DND-41 (cell line): Measurements from ENCODE around the gene EXOC4.

Source experiments
- ATAC-seq: fragments of 200-7000 bp; cut with Tn5 transposase; 3 replicates; pipeline ENCODE4 v1.9.1; 2021; ENCODE audit warnings: low read depth; ENCODE audit not compliant: insufficient read depth
- DNase-seq: peaks from one replicate; pipeline ENCODE4 v3.0.0-alpha.2; 2020
- H2AFZ ChIP-seq: 2 replicates; pipeline ENCODE4 v1.6.0; 2012; ENCODE audit warnings: low read depth, low read length
- H3K27ac ChIP-seq: 2 replicates; pipeline ENCODE4 v1.5.1; 2012; ENCODE audit warnings: low read length, inconsistent platforms
- H3K27me3 ChIP-seq: fragments of 200-600 bp; sonication (generic); 2 replicates; pipeline ENCODE4 v1.6.0; 2012; ENCODE audit warnings: low read length, mild to moderate bottlenecking, inconsistent platforms; ENCODE audit not compliant: insufficient read depth, poor library complexity
- H3K36me3 ChIP-seq: 2 replicates; pipeline ENCODE4 v1.5.1; 2012; ENCODE audit warnings: low read length, inconsistent platforms; ENCODE audit not compliant: insufficient read depth
- H3K4me1 ChIP-seq: 2 replicates; pipeline ENCODE4 v1.5.1; 2012; ENCODE audit warnings: mild to moderate bottlenecking, low read length; ENCODE audit not compliant: insufficient read depth
- H3K4me2 ChIP-seq: 2 replicates; pipeline ENCODE4 v1.6.0; 2012; ENCODE audit warnings: mild to moderate bottlenecking, moderate library complexity, low read length, inconsistent platforms; ENCODE audit not compliant: insufficient read depth
- H3K4me3 ChIP-seq, 2 experiments: fragments of 200-600 bp in 1 of 2; shearing (Covaris generic) in 1 of 2; 2 replicates each; pipeline ENCODE4 v1.5.1; 2012 to 2016; ENCODE audit warnings: inconsistent platforms in 2 of 2, low read length in 2 of 2, mild to moderate bottlenecking in 2 of 2, low read depth in 1 of 2, moderate library complexity in 1 of 2
- H3K79me2 ChIP-seq: 2 replicates; pipeline ENCODE4 v1.6.0; 2012; ENCODE audit warnings: low read length, inconsistent platforms; ENCODE audit not compliant: insufficient read depth
- H3K9ac ChIP-seq: 2 replicates; pipeline ENCODE4 v1.6.0; 2012; ENCODE audit warnings: low read depth, mild to moderate bottlenecking, inconsistent platforms, low read length, moderate library complexity
- H3K9me3 ChIP-seq: 2 replicates; pipeline ENCODE4 v1.5.1; 2012; ENCODE audit warnings: low read length, moderate library complexity, mild to moderate bottlenecking, inconsistent platforms; ENCODE audit not compliant: insufficient read depth, severe bottlenecking
- H4K20me1 ChIP-seq: 2 replicates; pipeline ENCODE4 v1.6.0; 2012; ENCODE audit warnings: low read length; ENCODE audit not compliant: insufficient read depth
- EZH2 ChIP-seq: IDR thresholded peaks from 3 replicates; pipeline ENCODE4 v1.6.1; 2012; ENCODE audit warnings: borderline replicate concordance, low read depth, mild to moderate bottlenecking, moderate library complexity, low read length, inconsistent platforms; ENCODE audit not compliant: severe bottlenecking
- TF ChIP-seq, protein P1 (sequence below): IDR thresholded peaks from 2 replicates; pipeline ENCODE4 v1.5.1; 2012; ENCODE audit warnings: borderline replicate concordance, low read length, moderate library complexity, mild to moderate bottlenecking; ENCODE audit not compliant: poor library complexity, severe bottlenecking; ENCODE audit errors: extremely low read depth

Gene EXOC4

GRCh38 chr7:133353775-133354174 lies 100.9 kb downstream of the EXOC4 start:
- Histone ChIP-seq H4K20me1 (no peaks in the 10 kb centered on the region), H3K79me2 (peaks cover 14% of the 10 kb centered on the region), H3K9me3 (peaks cover 20% of the 10 kb centered on the region), H3K4me1 (no peaks in the 10 kb centered on the region), H2AFZ (no peak overlapping the region), H3K9ac (no peak overlapping the region), H3K27ac (no peak overlapping the region), H3K4me2 (no peak overlapping the region), H3K4me3 (no peak overlapping the region), H3K27me3 (no peaks in the 10 kb centered on the region), H3K36me3 (peaks cover 10% of the 10 kb centered on the region; the same call in 1 of the 2 replicates)
- ATAC-seq (no peak), DNase-seq (no peak)
- TF ChIP-seq, protein P1, sequence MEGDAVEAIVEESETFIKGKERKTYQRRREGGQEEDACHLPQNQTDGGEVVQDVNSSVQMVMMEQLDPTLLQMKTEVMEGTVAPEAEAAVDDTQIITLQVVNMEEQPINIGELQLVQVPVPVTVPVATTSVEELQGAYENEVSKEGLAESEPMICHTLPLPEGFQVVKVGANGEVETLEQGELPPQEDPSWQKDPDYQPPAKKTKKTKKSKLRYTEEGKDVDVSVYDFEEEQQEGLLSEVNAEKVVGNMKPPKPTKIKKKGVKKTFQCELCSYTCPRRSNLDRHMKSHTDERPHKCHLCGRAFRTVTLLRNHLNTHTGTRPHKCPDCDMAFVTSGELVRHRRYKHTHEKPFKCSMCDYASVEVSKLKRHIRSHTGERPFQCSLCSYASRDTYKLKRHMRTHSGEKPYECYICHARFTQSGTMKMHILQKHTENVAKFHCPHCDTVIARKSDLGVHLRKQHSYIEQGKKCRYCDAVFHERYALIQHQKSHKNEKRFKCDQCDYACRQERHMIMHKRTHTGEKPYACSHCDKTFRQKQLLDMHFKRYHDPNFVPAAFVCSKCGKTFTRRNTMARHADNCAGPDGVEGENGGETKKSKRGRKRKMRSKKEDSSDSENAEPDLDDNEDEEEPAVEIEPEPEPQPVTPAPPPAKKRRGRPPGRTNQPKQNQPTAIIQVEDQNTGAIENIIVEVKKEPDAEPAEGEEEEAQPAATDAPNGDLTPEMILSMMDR: no peak

DNA sequence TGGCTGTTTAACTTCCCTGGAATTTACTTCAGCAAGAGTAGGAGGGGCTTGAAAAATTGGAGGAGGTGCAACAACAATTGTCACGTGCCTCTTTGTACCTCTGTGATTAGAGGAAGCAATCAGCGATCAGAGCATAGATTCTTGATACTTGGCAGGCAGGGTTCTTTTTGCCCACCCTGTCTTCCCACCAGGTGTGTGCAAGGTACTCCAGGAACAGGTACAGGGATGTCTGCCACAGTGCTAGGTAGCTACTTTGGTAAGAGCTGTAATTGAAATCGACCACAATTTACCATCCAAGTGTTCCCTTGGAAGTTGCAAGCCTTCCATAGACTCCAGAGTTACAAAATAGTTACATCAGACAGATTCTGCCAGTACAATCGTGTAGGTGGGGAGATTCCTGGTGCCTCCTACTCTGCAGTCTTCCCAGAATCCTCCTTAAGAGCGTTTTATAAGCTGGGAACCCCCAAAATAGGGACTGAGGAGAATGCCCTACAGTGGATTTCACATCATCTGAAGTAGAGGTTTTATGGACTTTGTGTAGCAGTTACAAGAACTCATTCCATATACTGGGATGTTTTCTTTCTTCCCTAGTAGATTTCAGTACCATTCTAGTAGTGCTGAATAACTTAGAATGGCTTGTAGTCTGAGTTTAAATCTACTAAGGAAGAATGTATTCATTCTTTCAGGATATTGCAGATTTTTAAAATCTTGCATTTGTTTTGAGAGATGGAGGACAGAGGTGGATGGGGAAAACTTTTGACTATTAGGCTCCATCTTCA lies 101.9 kb downstream of the EXOC4 start:
- TF ChIP-seq EZH2: no peak
- TF ChIP-seq, protein P1: no peak
- H3K9ac ChIP-seq: no peak overlapping the region
- ATAC-seq (no peak), DNase-seq (no peak)
- no peaks in the 10 kb centered on the region for H3K4me1 ChIP-seq
- no peak overlapping the region for H3K4me3 ChIP-seq
- peaks cover 10% of the 10 kb centered on the region; the same call in 1 of the 2 replicates for H3K36me3 ChIP-seq
- no peaks in the 10 kb centered on the region for H4K20me1 ChIP-seq
- H3K27me3 ChIP-seq: no peaks in the 10 kb centered on the region
- H3K27ac ChIP-seq: no peak overlapping the region
- peaks cover 14% of the 10 kb centered on the region for H3K79me2 ChIP-seq
- no peak overlapping the region for H2AFZ ChIP-seq
- H3K9me3 ChIP-seq: peaks cover 20% of the 10 kb centered on the region
- no peak overlapping the region for H3K4me2 ChIP-seq

GRCh38 chr7:133355325-133355708 lies 102.4 kb downstream of the EXOC4 start:
- peaks cover 20% of the 10 kb centered on the region for H3K9me3 ChIP-seq
- TF ChIP-seq EZH2: no peak
- TF ChIP-seq, protein P1: no peak
- no peak overlapping the region for H3K9ac ChIP-seq
- H3K4me3 ChIP-seq: no peak overlapping the region
- no peak overlapping the region for H3K4me2 ChIP-seq
- no peak overlapping the region for H2AFZ ChIP-seq
- ATAC-seq: no peak
- H3K36me3 ChIP-seq: peaks cover 12% of the 10 kb centered on the region; the same call in 1 of the 2 replicates
- H3K4me1 ChIP-seq: no peaks in the 10 kb centered on the region
- no peak for DNase-seq
- peaks cover 12% of the 10 kb centered on the region; the same call in 1 of the 2 replicates for H3K79me2 ChIP-seq
- H4K20me1 ChIP-seq: no peaks in the 10 kb centered on the region
- no peaks in the 10 kb centered on the region for H3K27me3 ChIP-seq
- no peak overlapping the region for H3K27ac ChIP-seq
